ENCODE results near the gene MADD.

MADD gene

DNA sequence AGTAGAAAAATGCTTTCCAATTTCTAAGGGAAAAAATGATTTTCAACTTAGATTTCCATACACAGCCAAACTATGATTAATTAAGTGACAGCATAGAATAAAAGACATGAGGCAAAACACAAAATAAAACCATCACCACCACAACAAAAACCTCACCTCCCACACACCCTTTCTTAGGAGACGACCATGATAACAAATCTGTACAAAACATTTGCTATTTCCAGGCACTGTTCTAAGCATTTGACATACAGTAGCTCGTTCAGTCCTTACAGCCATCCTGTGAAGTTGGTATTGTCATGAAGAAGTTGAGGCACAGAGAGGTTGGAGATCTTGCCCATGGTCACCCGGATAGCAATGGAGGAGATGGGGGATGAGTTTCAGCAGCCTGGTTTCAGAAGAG, 99.7 kb downstream of the MADD start:
- no peak for TF ChIP-seq SIN3A (IDR thresholded peaks at IDR 0.05; ENCODE audit: borderline replicate concordance, insufficient read depth, low read length)
- TF ChIP-seq TAF1 (IDR thresholded peaks at IDR 0.05; ENCODE audit: borderline replicate concordance, insufficient read depth, low read length) = no peak
- TF ChIP-seq FOXP2 (optimal IDR thresholded peaks at IDR 0.05; ENCODE audit: borderline replicate concordance, extremely low read depth, extremely low read length, insufficient read depth) = no peak
- no peak for TF ChIP-seq POLR2AphosphoS5 (IDR thresholded peaks at IDR 0.05; ENCODE audit: low read depth, low read length)
- TF ChIP-seq, protein P1, sequence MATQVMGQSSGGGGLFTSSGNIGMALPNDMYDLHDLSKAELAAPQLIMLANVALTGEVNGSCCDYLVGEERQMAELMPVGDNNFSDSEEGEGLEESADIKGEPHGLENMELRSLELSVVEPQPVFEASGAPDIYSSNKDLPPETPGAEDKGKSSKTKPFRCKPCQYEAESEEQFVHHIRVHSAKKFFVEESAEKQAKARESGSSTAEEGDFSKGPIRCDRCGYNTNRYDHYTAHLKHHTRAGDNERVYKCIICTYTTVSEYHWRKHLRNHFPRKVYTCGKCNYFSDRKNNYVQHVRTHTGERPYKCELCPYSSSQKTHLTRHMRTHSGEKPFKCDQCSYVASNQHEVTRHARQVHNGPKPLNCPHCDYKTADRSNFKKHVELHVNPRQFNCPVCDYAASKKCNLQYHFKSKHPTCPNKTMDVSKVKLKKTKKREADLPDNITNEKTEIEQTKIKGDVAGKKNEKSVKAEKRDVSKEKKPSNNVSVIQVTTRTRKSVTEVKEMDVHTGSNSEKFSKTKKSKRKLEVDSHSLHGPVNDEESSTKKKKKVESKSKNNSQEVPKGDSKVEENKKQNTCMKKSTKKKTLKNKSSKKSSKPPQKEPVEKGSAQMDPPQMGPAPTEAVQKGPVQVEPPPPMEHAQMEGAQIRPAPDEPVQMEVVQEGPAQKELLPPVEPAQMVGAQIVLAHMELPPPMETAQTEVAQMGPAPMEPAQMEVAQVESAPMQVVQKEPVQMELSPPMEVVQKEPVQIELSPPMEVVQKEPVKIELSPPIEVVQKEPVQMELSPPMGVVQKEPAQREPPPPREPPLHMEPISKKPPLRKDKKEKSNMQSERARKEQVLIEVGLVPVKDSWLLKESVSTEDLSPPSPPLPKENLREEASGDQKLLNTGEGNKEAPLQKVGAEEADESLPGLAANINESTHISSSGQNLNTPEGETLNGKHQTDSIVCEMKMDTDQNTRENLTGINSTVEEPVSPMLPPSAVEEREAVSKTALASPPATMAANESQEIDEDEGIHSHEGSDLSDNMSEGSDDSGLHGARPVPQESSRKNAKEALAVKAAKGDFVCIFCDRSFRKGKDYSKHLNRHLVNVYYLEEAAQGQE (IDR thresholded peaks at IDR 0.05; ENCODE audit: insufficient read depth in 1 of 2, low read depth in 2 of 2, low read length in 2 of 2) = no peak

DNA sequence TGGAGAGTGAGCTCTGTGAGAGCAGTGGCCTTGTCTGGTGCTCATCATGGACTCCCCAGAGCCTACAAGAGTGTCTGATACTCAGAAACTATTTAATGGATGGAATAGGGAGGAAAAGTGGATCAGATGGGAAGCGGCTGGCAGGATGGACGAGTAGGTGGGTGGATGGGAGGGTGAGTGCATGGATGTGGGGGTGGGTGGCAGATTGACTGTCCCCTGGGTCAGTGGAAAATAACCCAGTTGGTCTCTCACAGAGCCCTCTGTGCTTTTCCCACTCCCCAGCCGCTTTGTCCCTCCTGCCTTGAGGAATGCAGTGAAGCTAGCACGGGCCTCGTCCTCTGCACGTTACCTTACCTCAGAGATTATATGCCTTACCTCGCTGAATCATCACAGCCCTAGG, 102.5 kb downstream of the MADD start:
- no peak for TF ChIP-seq POLR2AphosphoS5 (IDR thresholded peaks at IDR 0.05; ENCODE audit: low read depth, low read length)
- TF ChIP-seq, protein P1 (IDR thresholded peaks at IDR 0.05; ENCODE audit: insufficient read depth in 1 of 2, low read depth in 2 of 2, low read length in 2 of 2) = no peak
- TF ChIP-seq TAF1 (IDR thresholded peaks at IDR 0.05; ENCODE audit: borderline replicate concordance, insufficient read depth, low read length) = no peak

GRCh38 chr11:47373876-47374719, 104.2 kb downstream of the MADD start:
- TF ChIP-seq, protein P1 (IDR thresholded peaks at IDR 0.05; ENCODE audit: insufficient read depth in 1 of 2, low read depth in 2 of 2, low read length in 2 of 2) = no peak
- no peak for TF ChIP-seq SIN3A (IDR thresholded peaks at IDR 0.05; ENCODE audit: borderline replicate concordance, insufficient read depth, low read length)

- TF ChIP-seq FOXP2 (optimal IDR thresholded peaks at IDR 0.05; ENCODE audit: borderline replicate concordance, extremely low read depth, extremely low read length, insufficient read depth) (no peak), POLR2AphosphoS5 (IDR thresholded peaks at IDR 0.05; ENCODE audit: low read depth, low read length) (no peak), TAF1 (IDR thresholded peaks at IDR 0.05; ENCODE audit: borderline replicate concordance, insufficient read depth, low read length) (no peak), SIN3A (IDR thresholded peaks at IDR 0.05; ENCODE audit: borderline replicate concordance, insufficient read depth, low read length) (no peak)
- TF ChIP-seq, protein P1 (IDR thresholded peaks at IDR 0.05; ENCODE audit: insufficient read depth in 1 of 2, low read depth in 2 of 2, low read length in 2 of 2) = no peak
Measured at GRCh38 chr11:47374720-47375019, 104.7 kb downstream of the MADD start.

DNA sequence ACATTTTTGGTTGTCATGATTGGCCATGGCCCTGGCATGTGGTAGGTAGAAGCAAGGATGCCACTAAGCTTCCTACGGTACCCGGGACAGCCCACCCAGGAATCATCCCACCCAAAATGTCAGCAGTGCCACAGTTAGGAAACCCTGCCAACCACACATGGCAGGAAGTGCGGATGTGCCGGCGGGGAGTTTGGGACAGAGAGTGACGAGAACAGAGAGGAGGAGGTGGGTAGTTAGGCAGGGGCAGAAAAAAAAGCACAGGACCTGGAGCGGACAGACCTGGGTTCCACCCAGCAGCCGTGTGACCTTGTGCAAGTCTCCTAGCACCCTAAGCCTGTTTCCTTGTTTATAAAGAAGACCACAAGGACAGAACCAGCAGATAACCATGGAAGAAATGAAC, 105.1 kb downstream of the MADD start:
- no peak for TF ChIP-seq SIN3A (IDR thresholded peaks at IDR 0.05; ENCODE audit: borderline replicate concordance, insufficient read depth, low read length)
- no peak for TF ChIP-seq POLR2AphosphoS5 (IDR thresholded peaks at IDR 0.05; ENCODE audit: low read depth, low read length)
- TF ChIP-seq, protein P1 (IDR thresholded peaks at IDR 0.05; ENCODE audit: insufficient read depth in 1 of 2, low read depth in 2 of 2, low read length in 2 of 2) = no peak
- no peak for TF ChIP-seq FOXP2 (optimal IDR thresholded peaks at IDR 0.05; ENCODE audit: borderline replicate concordance, extremely low read depth, extremely low read length, insufficient read depth)
